HUES48 (cell line): ENCODE measurements around the gene NATD1.

Experiments used
- H3K27ac ChIP-seq: one replicate; pipeline ENCODE4 v1.7.0; 2013; ENCODE audit warnings: low read depth, low read length, inconsistent platforms
- H3K27me3 ChIP-seq: 2 replicates; pipeline ENCODE4 v1.6.1; 2013; ENCODE audit warnings: mild to moderate bottlenecking, low read length; ENCODE audit not compliant: control insufficient read depth, insufficient read depth
- H3K36me3 ChIP-seq: 2 replicates; pipeline ENCODE4 v1.6.1; 2013; ENCODE audit warnings: low read length; ENCODE audit not compliant: control insufficient read depth, insufficient read depth
- H3K4me1 ChIP-seq: 2 replicates; pipeline ENCODE4 v1.6.1; 2013; ENCODE audit warnings: mild to moderate bottlenecking, low read length; ENCODE audit not compliant: control insufficient read depth, insufficient read depth
- H3K4me3 ChIP-seq: 2 replicates; pipeline ENCODE4 v1.5.1; 2013; ENCODE audit warnings: mild to moderate bottlenecking, low read depth, low read length
- H3K9ac ChIP-seq: 2 replicates; pipeline ENCODE4 v1.6.1; 2013; ENCODE audit warnings: mild to moderate bottlenecking, low read depth, low read length, moderate library complexity
- H3K9me3 ChIP-seq: 2 replicates; pipeline ENCODE4 v1.6.1; 2013; ENCODE audit warnings: low read length; ENCODE audit not compliant: control insufficient read depth, insufficient read depth

Gene NATD1

GRCh38 chr17:21223086-21223485 is 30.1 kb downstream of the NATD1 start:
- no peak overlapping the region for H3K9ac ChIP-seq
- H3K27me3 ChIP-seq, result no peaks in the 10 kb centered on the region
- no peaks in the 10 kb centered on the region for H3K4me1 ChIP-seq
- no peak overlapping the region for H3K4me3 ChIP-seq
- no peaks in the 10 kb centered on the region for H3K9me3 ChIP-seq
- no peak overlapping the region for H3K27ac ChIP-seq
- no peaks in the 10 kb centered on the region for H3K36me3 ChIP-seq

GRCh38 chr17:21218831-21219380 is 34.3 kb downstream of the NATD1 start:
- Histone ChIP-seq H3K27ac (no peak overlapping the region), H3K4me3 (no peak overlapping the region), H3K36me3 (no peaks in the 10 kb centered on the region), H3K9ac (no peak overlapping the region), H3K27me3 (no peaks in the 10 kb centered on the region), H3K9me3 (no peaks in the 10 kb centered on the region), H3K4me1 (peaks cover 4% of the 10 kb centered on the region; the same call in 1 of the 2 replicates)

GRCh38 chr17:21218101-21218500 is 35.1 kb downstream of the NATD1 start:
- Histone ChIP-seq H3K4me3 (no peak overlapping the region), H3K27ac (no peak overlapping the region), H3K9ac (no peak overlapping the region), H3K27me3 (no peaks in the 10 kb centered on the region), H3K4me1 (peaks cover 4% of the 10 kb centered on the region; the same call in 1 of the 2 replicates), H3K9me3 (no peaks in the 10 kb centered on the region), H3K36me3 (no peaks in the 10 kb centered on the region)

GRCh38 chr17:21217346-21217745 is 35.9 kb downstream of the NATD1 start:
- no peaks in the 10 kb centered on the region for H3K9me3 ChIP-seq
- H3K4me3 ChIP-seq, result no peak overlapping the region
- no peaks in the 10 kb centered on the region for H3K27me3 ChIP-seq
- no peak overlapping the region for H3K27ac ChIP-seq
- no peak overlapping the region for H3K9ac ChIP-seq
- H3K36me3 ChIP-seq, result no peaks in the 10 kb centered on the region
- peaks cover 11% of the 10 kb centered on the region for H3K4me1 ChIP-seq

- Histone ChIP-seq H3K27me3 (no peaks in the 10 kb centered on the region), H3K27ac (no peak overlapping the region), H3K36me3 (peaks cover 3% of the 10 kb centered on the region), H3K4me3 (no peak overlapping the region), H3K9me3 (no peaks in the 10 kb centered on the region), H3K9ac (no peak overlapping the region), H3K4me1 (peaks cover 20% of the 10 kb centered on the region)
Measured at GRCh38 chr17:21215935-21216334, 37.3 kb downstream of the NATD1 start.

GRCh38 chr17:21214777-21215541 is 38.3 kb downstream of the NATD1 start:
- Histone ChIP-seq H3K36me3 (peaks cover 13% of the 10 kb centered on the region), H3K27ac (peak overlapping the region; percentile 97), H3K27me3 (no peaks in the 10 kb centered on the region), H3K4me3 (peak overlapping the region; percentile 94), H3K9me3 (no peaks in the 10 kb centered on the region), H3K4me1 (peaks cover 20% of the 10 kb centered on the region), H3K9ac (peak overlapping the region; percentile 85)

- Histone ChIP-seq H3K4me3 (peak within 1 kb of the TSS; percentile 94), H3K4me1 (peaks cover 20% of the 10 kb centered on the region), H3K9me3 (no peaks in the 10 kb centered on the region), H3K9ac (peak within 1 kb of the TSS; percentile 97), H3K36me3 (peaks cover 20% of the 10 kb centered on the region), H3K27ac (peak within 1 kb of the TSS; percentile 97), H3K27me3 (no peaks in the 10 kb centered on the region)
Measured at GRCh38 chr17:21214015-21214776, 39.0 kb downstream of the NATD1 start, which contains the start of gene TMEM11. Gene TMEM11 (minus strand): TSS chr17:21214161. CDS start chr17:21214152, 9 bp downstream.

- no peaks in the 10 kb centered on the region for H3K9me3 ChIP-seq
- H3K36me3 ChIP-seq, result peaks cover 25% of the 10 kb centered on the region
- H3K4me1 ChIP-seq, result peaks cover 20% of the 10 kb centered on the region
- peak overlapping the region; percentile 94 for H3K4me3 ChIP-seq
- no peaks in the 10 kb centered on the region for H3K27me3 ChIP-seq
- H3K9ac ChIP-seq, result peak overlapping the region; percentile 97
- H3K27ac ChIP-seq, result peak overlapping the region; percentile 97
Measured at GRCh38 chr17:21213638-21214014, 39.6 kb downstream of the NATD1 start.

- H3K9ac ChIP-seq, result peak overlapping the region; percentile 97
- peaks cover 31% of the 10 kb centered on the region for H3K36me3 ChIP-seq
- H3K4me1 ChIP-seq, result peaks cover 20% of the 10 kb centered on the region
Measured at GRCh38 chr17:21212826-21213637, 40.2 kb downstream of the NATD1 start.

GRCh38 chr17:21211825-21212479 is 41.3 kb downstream of the NATD1 start:
- H3K9me3 ChIP-seq, result no peaks in the 10 kb centered on the region
- H3K9ac ChIP-seq, result 0 out of 2 replicates have a peak overlapping the region, but pooled peaks have one; percentile 31
- H3K27ac ChIP-seq, result no peak overlapping the region
- H3K36me3 ChIP-seq, result peaks cover 31% of the 10 kb centered on the region
- no peaks in the 10 kb centered on the region for H3K27me3 ChIP-seq
- H3K4me1 ChIP-seq, result peaks cover 20% of the 10 kb centered on the region
- peak overlapping the region; percentile 94 for H3K4me3 ChIP-seq

More at GRCh38 chr17:21212826-21213637, 40.2 kb downstream of the NATD1 start:
- Histone ChIP-seq H3K9me3 (no peaks in the 10 kb centered on the region), H3K27ac (peak overlapping the region; percentile 97), H3K4me3 (peak overlapping the region; percentile 94), H3K27me3 (no peaks in the 10 kb centered on the region)
